Measurements from ENCODE around the gene TMCC1.
"Not testable (repeated sequence)": the region's sequence is repeated elsewhere in the genome, so short reads cannot be mapped to it uniquely, and the experiment has no call there.

TMCC1 gene

GRCh38 chr3:129683201-129683600 is 210.3 kb downstream of the TMCC1 start:
- no peak for DNase-seq
- Histone ChIP-seq H3K4me1 (ENCODE audit: control insufficient read depth, insufficient read depth, low read depth, low read length) (peaks cover 1% of the 10 kb centered on the region), H2BK5ac (ENCODE audit: low read depth, low read length, poor library complexity, severe bottlenecking) (no peak overlapping the region), H3K27ac (ENCODE audit: low read length, poor library complexity, severe bottlenecking) (no peak overlapping the region), H3K27me3 (ENCODE audit: control insufficient read depth in 1 of 2, insufficient read depth in 1 of 2, low read length in 2 of 2) (no peaks in the 10 kb centered on the region), H3K79me1 (replicated peaks; ENCODE audit: low read length, poor library complexity, severe bottlenecking) (peaks cover 17% of the 10 kb centered on the region), H3K23ac (ENCODE audit: low read length in 2 of 2) (no peak overlapping the region), H3K4ac (ENCODE audit: low read depth in 1 of 2, low read length in 2 of 2) (no peak overlapping the region), H2AK5ac (ENCODE audit: low read length, severe bottlenecking) (no peak overlapping the region), H3K14ac (ENCODE audit: low read length in 2 of 2) (no peak overlapping the region), H2BK15ac (ENCODE audit: low read depth, poor library complexity, severe bottlenecking) (no peak overlapping the region), H4K8ac (ENCODE audit: low read length) (no peak overlapping the region), H3K36me3 (ENCODE audit: control insufficient read depth in 1 of 2, insufficient read depth in 2 of 2, low read depth in 1 of 2, low read length in 2 of 2) (no peaks in the 10 kb centered on the region), H2BK12ac (ENCODE audit: low read length in 2 of 2) (no peak overlapping the region), H2BK120ac (ENCODE audit: low read depth, low read length) (no peak overlapping the region), H4K91ac (ENCODE audit: low read length) (no peak overlapping the region), H3K4me2 (ENCODE audit: low read length, poor library complexity, severe bottlenecking) (no peak overlapping the region), H3K9me3 (ENCODE audit: control insufficient read depth, low read length) (no peaks in the 10 kb centered on the region), H3K18ac (ENCODE audit: low read depth in 1 of 2, low read length in 2 of 2) (no peak overlapping the region), H2AFZ (ENCODE audit: low read depth, low read length) (no peak overlapping the region), H3K9ac (ENCODE audit: low read length) (no peak overlapping the region), H3K4me3 (ENCODE audit: insufficient read depth in 1 of 2, low read depth in 1 of 2, low read length in 2 of 2) (no peak overlapping the region)
- WGBS: 100% methylated on average over 1 of the region's 2 CpGs

GRCh38 chr3:129676985-129677384 is 216.5 kb downstream of the TMCC1 start:
- no peak overlapping the region for H3K4me2 ChIP-seq (ENCODE audit: low read length, poor library complexity, severe bottlenecking)
- H2BK12ac ChIP-seq (ENCODE audit: low read length in 2 of 2): no peak overlapping the region
- H2BK15ac ChIP-seq (ENCODE audit: low read depth, poor library complexity, severe bottlenecking): no peak overlapping the region
- H3K14ac ChIP-seq (ENCODE audit: low read length in 2 of 2): no peak overlapping the region
- H2BK5ac ChIP-seq (ENCODE audit: low read depth, low read length, poor library complexity, severe bottlenecking): no peak overlapping the region
- H3K4me1 ChIP-seq (ENCODE audit: control insufficient read depth, insufficient read depth, low read depth, low read length): peaks cover 5% of the 10 kb centered on the region
- H2AFZ ChIP-seq (ENCODE audit: low read depth, low read length): no peak overlapping the region
- 90% methylated on average over 4 of the region's 5 CpGs for WGBS
- no peaks in the 10 kb centered on the region for H3K27me3 ChIP-seq (ENCODE audit: control insufficient read depth in 1 of 2, insufficient read depth in 1 of 2, low read length in 2 of 2)
- peaks cover 10% of the 10 kb centered on the region for H3K79me1 ChIP-seq (replicated peaks; ENCODE audit: low read length, poor library complexity, severe bottlenecking)
- H3K23ac ChIP-seq (ENCODE audit: low read length in 2 of 2): no peak overlapping the region
- no peak for DNase-seq
- H4K91ac ChIP-seq (ENCODE audit: low read length): no peak overlapping the region
- H3K4ac ChIP-seq (ENCODE audit: low read depth in 1 of 2, low read length in 2 of 2): no peak overlapping the region
- no peak overlapping the region for H3K27ac ChIP-seq (ENCODE audit: low read length, poor library complexity, severe bottlenecking)
- no peak overlapping the region for H2AK5ac ChIP-seq (ENCODE audit: low read length, severe bottlenecking)
- no peak overlapping the region for H3K9ac ChIP-seq (ENCODE audit: low read length)
- no peak overlapping the region for H2BK120ac ChIP-seq (ENCODE audit: low read depth, low read length)
- no peaks in the 10 kb centered on the region for H3K36me3 ChIP-seq (ENCODE audit: control insufficient read depth in 1 of 2, insufficient read depth in 2 of 2, low read depth in 1 of 2, low read length in 2 of 2)
- H4K8ac ChIP-seq (ENCODE audit: low read length): no peak overlapping the region
- no peak overlapping the region for H3K4me3 ChIP-seq (ENCODE audit: insufficient read depth in 1 of 2, low read depth in 1 of 2, low read length in 2 of 2)
- no peaks in the 10 kb centered on the region for H3K9me3 ChIP-seq (ENCODE audit: control insufficient read depth, low read length)
- H3K18ac ChIP-seq (ENCODE audit: low read depth in 1 of 2, low read length in 2 of 2): no peak overlapping the region

- H3K36me3 ChIP-seq (ENCODE audit: control insufficient read depth in 1 of 2, insufficient read depth in 2 of 2, low read depth in 1 of 2, low read length in 2 of 2): peaks cover 9 to 15% of the 10 kb centered on the region in 2 experiments
- not testable (repeated sequence) for H3K4me1 ChIP-seq (ENCODE audit: control insufficient read depth, insufficient read depth, low read depth, low read length); H2BK15ac ChIP-seq (ENCODE audit: low read depth, poor library complexity, severe bottlenecking); H3K4ac ChIP-seq (ENCODE audit: low read depth in 1 of 2, low read length in 2 of 2); H4K91ac ChIP-seq (ENCODE audit: low read length); H2AK5ac ChIP-seq (ENCODE audit: low read length, severe bottlenecking); H3K18ac ChIP-seq (ENCODE audit: low read depth in 1 of 2, low read length in 2 of 2); H4K8ac ChIP-seq (ENCODE audit: low read length); H2BK120ac ChIP-seq (ENCODE audit: low read depth, low read length); H3K27ac ChIP-seq (ENCODE audit: low read length, poor library complexity, severe bottlenecking); DNase-seq; H3K9me3 ChIP-seq (ENCODE audit: control insufficient read depth, low read length); H2BK12ac ChIP-seq (ENCODE audit: low read length in 2 of 2); H3K4me3 ChIP-seq (ENCODE audit: insufficient read depth in 1 of 2, low read depth in 1 of 2, low read length in 2 of 2); H3K4me2 ChIP-seq (ENCODE audit: low read length, poor library complexity, severe bottlenecking); H2AFZ ChIP-seq (ENCODE audit: low read depth, low read length); H3K23ac ChIP-seq (ENCODE audit: low read length in 2 of 2); H3K14ac ChIP-seq (ENCODE audit: low read length in 2 of 2); H2BK5ac ChIP-seq (ENCODE audit: low read depth, low read length, poor library complexity, severe bottlenecking); H3K27me3 ChIP-seq (ENCODE audit: control insufficient read depth in 1 of 2, insufficient read depth in 1 of 2, low read length in 2 of 2); H3K9ac ChIP-seq (ENCODE audit: low read length)
- WGBS: 95% methylated on average over 9 of the region's 9 CpGs
- peaks cover 17% of the 10 kb centered on the region for H3K79me1 ChIP-seq (replicated peaks; ENCODE audit: low read length, poor library complexity, severe bottlenecking)
Measured at GRCh38 chr3:129674798-129675123, 218.8 kb downstream of the TMCC1 start.

- H3K4me3 ChIP-seq (ENCODE audit: insufficient read depth in 1 of 2, low read depth in 1 of 2, low read length in 2 of 2): no peak overlapping the region
- peaks cover 8% of the 10 kb centered on the region for H3K4me1 ChIP-seq (ENCODE audit: control insufficient read depth, insufficient read depth, low read depth, low read length)
- peak overlapping the region; percentile 31 for H2AK5ac ChIP-seq (ENCODE audit: low read length, severe bottlenecking)
- H3K23ac ChIP-seq (ENCODE audit: low read length in 2 of 2): no peak overlapping the region
- 98% methylated on average over 3 of the region's 5 CpGs for WGBS
- no peaks in the 10 kb centered on the region for H3K27me3 ChIP-seq (ENCODE audit: control insufficient read depth in 1 of 2, insufficient read depth in 1 of 2, low read length in 2 of 2)
- H3K4me2 ChIP-seq (ENCODE audit: low read length, poor library complexity, severe bottlenecking): no peak overlapping the region
- H3K9ac ChIP-seq (ENCODE audit: low read length): no peak overlapping the region
- H2BK5ac ChIP-seq (ENCODE audit: low read depth, low read length, poor library complexity, severe bottlenecking): no peak overlapping the region
- no peak overlapping the region for H2BK12ac ChIP-seq (ENCODE audit: low read length in 2 of 2)
- H4K8ac ChIP-seq (ENCODE audit: low read length): no peak overlapping the region
- peaks cover 17% of the 10 kb centered on the region for H3K79me1 ChIP-seq (replicated peaks; ENCODE audit: low read length, poor library complexity, severe bottlenecking)
- no peak overlapping the region for H2BK15ac ChIP-seq (ENCODE audit: low read depth, poor library complexity, severe bottlenecking)
- no peak overlapping the region for H4K91ac ChIP-seq (ENCODE audit: low read length)
- no peak overlapping the region for H2BK120ac ChIP-seq (ENCODE audit: low read depth, low read length)
- no peak overlapping the region for H3K27ac ChIP-seq (ENCODE audit: low read length, poor library complexity, severe bottlenecking)
- no peaks in the 10 kb centered on the region for H3K9me3 ChIP-seq (ENCODE audit: control insufficient read depth, low read length)
- peaks cover 9 to 21% of the 10 kb centered on the region in 2 experiments for H3K36me3 ChIP-seq (ENCODE audit: control insufficient read depth in 1 of 2, insufficient read depth in 2 of 2, low read depth in 1 of 2, low read length in 2 of 2)
- no peak overlapping the region for H2AFZ ChIP-seq (ENCODE audit: low read depth, low read length)
- H3K18ac ChIP-seq (ENCODE audit: low read depth in 1 of 2, low read length in 2 of 2): no peak overlapping the region
- DNase-seq: no peak
- no peak overlapping the region for H3K14ac ChIP-seq (ENCODE audit: low read length in 2 of 2)
- no peak overlapping the region for H3K4ac ChIP-seq (ENCODE audit: low read depth in 1 of 2, low read length in 2 of 2)
Measured at GRCh38 chr3:129673897-129674797, 219.4 kb downstream of the TMCC1 start.
